Natural killer cell (primary cell): ENCODE data around the gene RANBP2. TPM values are rescaled to one million over a fixed set of nuclear protein-coding genes. Genes with fewer than 3 reads are reported as not detected.

ENCODE experiments used
- ATAC-seq, 3 donors: fragments of 150-1000 bp in 2 of 3; fragments of 200-7000 bp in 1 of 3; cut with Tn5 transposase; 1 replicate in 1 of 3; 2 replicates in 2 of 3; pipeline ENCODE4 v1.10.0; 2021; ENCODE audit warnings: mild to moderate bottlenecking in 2 of 3, moderate library complexity in 2 of 3
- DNase-seq, 2 donors: peaks; one replicate each; pipeline versions ENCODE4 v3.0.0 to v3.0.0-alpha.2; 2013 to 2021; ENCODE audit warnings: mixed read lengths in 1 of 2
- H3K27ac ChIP-seq: one replicate; pipeline ENCODE4 v1.5.1; 2013; ENCODE audit warnings: mild to moderate bottlenecking, low read length
- H3K27me3 ChIP-seq: one replicate; pipeline ENCODE4 v1.6.1; 2013; ENCODE audit warnings: low read length; ENCODE audit not compliant: control insufficient read depth, insufficient read depth
- H3K36me3 ChIP-seq: one replicate; pipeline ENCODE4 v1.6.1; 2013; ENCODE audit warnings: low read length; ENCODE audit not compliant: control insufficient read depth, insufficient read depth
- H3K4me1 ChIP-seq: one replicate; pipeline ENCODE4 v1.6.1; 2013; ENCODE audit warnings: low read length; ENCODE audit not compliant: control insufficient read depth, insufficient read depth
- H3K4me3 ChIP-seq: one replicate; pipeline ENCODE4 v1.5.1; 2013; ENCODE audit warnings: low read length
- H3K9me3 ChIP-seq: one replicate; pipeline ENCODE4 v1.6.1; 2013; ENCODE audit warnings: low read length; ENCODE audit not compliant: control insufficient read depth, insufficient read depth
- H3K27ac Mint-ChIP-seq, 2 donors: one replicate each; pipeline ENCODE4 v1.8.0; 2022; ENCODE audit warnings: mild to moderate bottlenecking in 2 of 2, mixed read lengths in 2 of 2, moderate library complexity in 1 of 2
- H3K27me3 Mint-ChIP-seq, 2 donors: one replicate each; pipeline ENCODE4 v1.8.0; 2022; ENCODE audit warnings: low read depth in 2 of 2, mixed read lengths in 2 of 2
- H3K36me3 Mint-ChIP-seq: one replicate; pipeline ENCODE4 v1.8.0; 2022; ENCODE audit warnings: mixed read lengths
- H3K4me1 Mint-ChIP-seq, 2 donors: one replicate each; pipeline ENCODE4 v1.8.0; 2022; ENCODE audit warnings: mixed read lengths in 2 of 2
- H3K4me3 Mint-ChIP-seq: one replicate; pipeline ENCODE4 v1.8.0; 2022; ENCODE audit warnings: mild to moderate bottlenecking, moderate library complexity, mixed read lengths
- H3K9me3 Mint-ChIP-seq, 2 donors: one replicate each; pipeline ENCODE4 v1.8.0; 2022; ENCODE audit warnings: mixed read lengths in 2 of 2
- CTCF ChIP-seq: fragments of 200-600 bp; IDR thresholded peaks from one replicate; pipeline ENCODE4 v1.8.0; 2022; ENCODE audit warnings: antibody characterized with exemption
- WGBS: methylation state at CpG from one replicate; pipeline ENCODE4 v1.1.7; 2013; ENCODE audit warnings: missing lambda C conversion rate; ENCODE audit not compliant: insufficient coverage; 5-methylcytosine and 5-hydroxymethylcytosine counted together
- intact Hi-C: fragments of 100-400 bp; cut with micrococcal nuclease; formaldehyde crosslinking; loops from one replicate; pipeline ENCODE4 v1.14.2; 2022
- total RNA-seq, 4 donors: library from RNA; stranded (reverse); fragments of 120-200 nt in 1 of 4; gene quantifications; one replicate each; pipeline versions ENCODE4 v1.2.3 to v1.2.4, GENCODE V29; 2013 to 2022

The RANBP2 gene
- total RNA-seq, 3 donors from 2014 or later (not counting 1 experiment from before 2014, with no cell fraction given): 105 to 134 (median 107) TPM

GRCh38 chr2:108806371-108807113 lies 87.3 kb downstream of the RANBP2 start:
- Mint-ChIP-seq H3K27me3 (no peaks in the 10 kb centered on the region), H3K27ac (no peak overlapping the region), H3K4me3 (no peak overlapping the region), H3K36me3 (peaks cover 23% of the 10 kb centered on the region), H3K9me3 (peaks cover 4 to 6% of the 10 kb centered on the region in 2 donors), H3K4me1 (no peaks in the 10 kb centered on the region)
- intact Hi-C loops: no loop called here
- H3K36me3 ChIP-seq: peaks cover 11% of the 10 kb centered on the region
- no peak for TF ChIP-seq CTCF
- DNase-seq (no peak), ATAC-seq (no peak)
- no peak overlapping the region for H3K27ac ChIP-seq
- H3K9me3 ChIP-seq: no peaks in the 10 kb centered on the region
- no peak overlapping the region for H3K4me3 ChIP-seq
- H3K27me3 ChIP-seq: no peaks in the 10 kb centered on the region
- 92% methylated on average over 6 of the region's 6 CpGs for WGBS
- H3K4me1 ChIP-seq: no peaks in the 10 kb centered on the region

GRCh38 chr2:108809936-108810335 lies 90.7 kb downstream of the RANBP2 start:
- Mint-ChIP-seq H3K36me3 (peaks cover 29% of the 10 kb centered on the region), H3K27ac (no peak overlapping the region), H3K9me3 (peaks cover 4 to 6% of the 10 kb centered on the region in 2 donors), H3K4me1 (no peaks in the 10 kb centered on the region), H3K27me3 (no peaks in the 10 kb centered on the region), H3K4me3 (no peak overlapping the region)
- no peak for DNase-seq
- intact Hi-C loops: no loop called here
- Histone ChIP-seq H3K36me3 (peaks cover 7% of the 10 kb centered on the region), H3K27ac (no peak overlapping the region), H3K4me1 (no peaks in the 10 kb centered on the region), H3K4me3 (no peak overlapping the region), H3K27me3 (no peaks in the 10 kb centered on the region), H3K9me3 (no peaks in the 10 kb centered on the region)
- no peak for TF ChIP-seq CTCF
- ATAC-seq: no peak
- 97% methylated on average over 3 of the region's 3 CpGs for WGBS

GRCh38 chr2:108810993-108811957 lies 92.0 kb downstream of the RANBP2 start:
- no peak overlapping the region for H3K4me3 Mint-ChIP-seq
- Histone ChIP-seq H3K4me3 (no peak overlapping the region), H3K27me3 (no peaks in the 10 kb centered on the region), H3K36me3 (peaks cover 8% of the 10 kb centered on the region), H3K4me1 (no peaks in the 10 kb centered on the region), H3K27ac (no peak overlapping the region), H3K9me3 (no peaks in the 10 kb centered on the region)
- H3K4me1 Mint-ChIP-seq: no peaks in the 10 kb centered on the region
- no peaks in the 10 kb centered on the region for H3K27me3 Mint-ChIP-seq
- H3K9me3 Mint-ChIP-seq: peaks cover 4 to 6% of the 10 kb centered on the region in 2 donors
- DNase-seq: no peak
- H3K36me3 Mint-ChIP-seq: peaks cover 29% of the 10 kb centered on the region
- 97% methylated on average over 4 of the region's 4 CpGs for WGBS
- intact Hi-C loops: no loop called here
- TF ChIP-seq CTCF: no peak
- no peak overlapping the region for H3K27ac Mint-ChIP-seq
- no peak for ATAC-seq
